Smooth muscle cell (in vitro differentiated cells): Measurements from ENCODE around the gene PLCB4. TPM values are rescaled to one million over a fixed set of nuclear protein-coding genes. Genes with fewer than 3 reads are reported as not detected.

Source experiments
- DNase-seq: peaks from one replicate; lab custom pipeline; 2025; ENCODE audit not compliant: unreplicated experiment; lab: John Stamatoyannopoulos, UW
- H2AFZ ChIP-seq: fragments of 200-600 bp; sonication (generic); 2 replicates; pipeline ENCODE4 v1.6.0; 2016; ENCODE audit warnings: antibody characterized with exemption, low read depth, mild to moderate bottlenecking
- H3F3A ChIP-seq: fragments of 200-600 bp; sonication (generic); 2 replicates; pipeline ENCODE4 v1.6.0; 2017; ENCODE audit warnings: antibody characterized with exemption, low read depth
- H3K27ac ChIP-seq: fragments of 200-600 bp; sonication (generic); 2 replicates; pipeline ENCODE4 v1.5.1; 2016; ENCODE audit warnings: low read depth, mild to moderate bottlenecking
- H3K27me3 ChIP-seq: fragments of 200-600 bp; sonication (generic); 2 replicates; pipeline ENCODE4 v1.6.1; 2016; ENCODE audit warnings: low read depth, mild to moderate bottlenecking
- H3K36me3 ChIP-seq: fragments of 200-600 bp; sonication (generic); 2 replicates; pipeline ENCODE4 v1.5.1; 2016; ENCODE audit warnings: low read depth
- H3K4me1 ChIP-seq: fragments of 200-600 bp; sonication (generic); 2 replicates; pipeline ENCODE4 v1.5.1; 2016; ENCODE audit warnings: low read depth
- H3K4me2 ChIP-seq: fragments of 200-600 bp; sonication (generic); 2 replicates; pipeline ENCODE4 v1.6.0; 2016; ENCODE audit warnings: mild to moderate bottlenecking
- H3K4me3 ChIP-seq: fragments of 200-600 bp; sonication (generic); 2 replicates; pipeline ENCODE4 v1.5.1; 2016; ENCODE audit warnings: mild to moderate bottlenecking
- H3K79me2 ChIP-seq: fragments of 200-600 bp; sonication (generic); 2 replicates; pipeline ENCODE4 v1.6.0; 2016; ENCODE audit warnings: low read depth, mild to moderate bottlenecking
- H3K9ac ChIP-seq: fragments of 200-600 bp; sonication (generic); 2 replicates; pipeline ENCODE4 v1.6.0; 2016; ENCODE audit warnings: low read depth
- H3K9me3 ChIP-seq: fragments of 200-600 bp; sonication (generic); replicated peaks from 2 replicates; pipeline ENCODE4 v1.5.1; 2016; ENCODE audit warnings: low read depth
- H4K20me1 ChIP-seq: fragments of 200-600 bp; sonication (generic); 2 replicates; pipeline ENCODE4 v1.6.0; 2016; ENCODE audit warnings: low read depth
- CTCF ChIP-seq: fragments of 200-600 bp; sonication (generic); IDR thresholded peaks from 2 replicates; pipeline ENCODE4 v1.5.1; 2017; ENCODE audit warnings: borderline replicate concordance, mild to moderate bottlenecking, antibody characterized with exemption; ENCODE audit not compliant: insufficient read depth, poor library complexity, severe bottlenecking
- WGBS: methylation state at CpG from one replicate; pipeline ENCODE4 v1.1.7; 2016; ENCODE audit warnings: low lambda C conversion rate; 5-methylcytosine and 5-hydroxymethylcytosine counted together
- polyA plus RNA-seq: library from polyadenylated mRNA; unstranded; fragments of >200 nt; fragmentation: Nextera tagmentation; extraction: Ambion mirVana; gene quantifications from 2 replicates; pipeline ENCODE4 v1.2.1, GENCODE V29; 2016
- total RNA-seq: library from RNA; depleted of rRNA; stranded (reverse); fragments of >200 nt; gene quantifications from 2 replicates; pipeline ENCODE4 v1.2.3, GENCODE V29; 2014

The PLCB4 gene
- total and polyA plus RNA-seq, 2 experiments from 2014 or later = 3.0 to 5.3 TPM

- Histone ChIP-seq H3K27ac (no peak overlapping the region), H3K79me2 (no peaks in the 10 kb centered on the region), H3K27me3 (no peaks in the 10 kb centered on the region), H2AFZ (no peak overlapping the region), H3K4me3 (no peak overlapping the region), H4K20me1 (no peaks in the 10 kb centered on the region), H3K9me3 (no peaks in the 10 kb centered on the region), H3K4me1 (no peaks in the 10 kb centered on the region), H3F3A (no peaks in the 10 kb centered on the region), H3K36me3 (no peaks in the 10 kb centered on the region), H3K4me2 (no peak overlapping the region), H3K9ac (no peak overlapping the region)
- DNase-seq = no peak
- no peak for TF ChIP-seq CTCF
- 78% methylated on average over 3 of the region's 3 CpGs for whole genome bisulfite sequencing
Measured at GRCh38 chr20:9087531-9088217, 18.8 kb downstream of the PLCB4 start.

- no peaks in the 10 kb centered on the region for H4K20me1 ChIP-seq
Measured at GRCh38 chr20:9088556-9088955, 19.7 kb downstream of the PLCB4 start.

GRCh38 chr20:9092113-9092512 is 23.2 kb downstream of the PLCB4 start:
- no peaks in the 10 kb centered on the region for H3K9me3 ChIP-seq
- H3K27ac ChIP-seq = no peak overlapping the region
- no peaks in the 10 kb centered on the region for H3K4me1 ChIP-seq
- no peaks in the 10 kb centered on the region for H3K79me2 ChIP-seq
- no peak overlapping the region for H2AFZ ChIP-seq
- no peaks in the 10 kb centered on the region for H4K20me1 ChIP-seq
- no peak overlapping the region for H3K4me3 ChIP-seq
- no peak overlapping the region for H3K4me2 ChIP-seq
- H3K9ac ChIP-seq = no peak overlapping the region
- H3K27me3 ChIP-seq = no peaks in the 10 kb centered on the region
- 73% methylated on average over 3 of the region's 3 CpGs for WGBS
- H3F3A ChIP-seq = no peaks in the 10 kb centered on the region
- H3K36me3 ChIP-seq = no peaks in the 10 kb centered on the region
- no peak for TF ChIP-seq CTCF
- DNase-seq = no peak

More at GRCh38 chr20:9088556-9088955, 19.7 kb downstream of the PLCB4 start:
- Histone ChIP-seq H3K9me3 (no peaks in the 10 kb centered on the region), H3K4me1 (no peaks in the 10 kb centered on the region), H3K9ac (no peak overlapping the region), H3K27ac (no peak overlapping the region), H2AFZ (no peak overlapping the region), H3K4me3 (no peak overlapping the region), H3K79me2 (no peaks in the 10 kb centered on the region), H3F3A (no peaks in the 10 kb centered on the region), H3K4me2 (no peak overlapping the region), H3K27me3 (no peaks in the 10 kb centered on the region), H3K36me3 (no peaks in the 10 kb centered on the region)
- no peak for TF ChIP-seq CTCF
- no peak for DNase-seq

- no peaks in the 10 kb centered on the region for H3F3A ChIP-seq
- no peaks in the 10 kb centered on the region for H3K9me3 ChIP-seq
- 91% methylated on average over 3 of the region's 3 CpGs for WGBS
- no peaks in the 10 kb centered on the region for H4K20me1 ChIP-seq
- no peak for TF ChIP-seq CTCF
- no peak overlapping the region for H2AFZ ChIP-seq
- H3K27ac ChIP-seq = no peak overlapping the region
- H3K9ac ChIP-seq = no peak overlapping the region
- no peak overlapping the region for H3K4me2 ChIP-seq
- H3K4me3 ChIP-seq = no peak overlapping the region
- no peaks in the 10 kb centered on the region for H3K79me2 ChIP-seq
- H3K4me1 ChIP-seq = no peaks in the 10 kb centered on the region
- DNase-seq = no peak
- H3K27me3 ChIP-seq = no peaks in the 10 kb centered on the region
- H3K36me3 ChIP-seq = no peaks in the 10 kb centered on the region
Measured at GRCh38 chr20:9092655-9093054, 23.8 kb downstream of the PLCB4 start.
